HG02588 (cell line): ENCODE measurements around the gene TMEM151B.
A peak's percentile ranks its signal among the peaks of the same experiment; 100 is the strongest.

Source experiments
- ATAC-seq: cut with Tn5 transposase; IDR thresholded peaks from one replicate; pipeline ENCODE4 v1.9.1; 2021; ENCODE audit warnings: mild to moderate bottlenecking, moderate library complexity; ENCODE audit not compliant: unreplicated experiment

The TMEM151B gene

DNA sequence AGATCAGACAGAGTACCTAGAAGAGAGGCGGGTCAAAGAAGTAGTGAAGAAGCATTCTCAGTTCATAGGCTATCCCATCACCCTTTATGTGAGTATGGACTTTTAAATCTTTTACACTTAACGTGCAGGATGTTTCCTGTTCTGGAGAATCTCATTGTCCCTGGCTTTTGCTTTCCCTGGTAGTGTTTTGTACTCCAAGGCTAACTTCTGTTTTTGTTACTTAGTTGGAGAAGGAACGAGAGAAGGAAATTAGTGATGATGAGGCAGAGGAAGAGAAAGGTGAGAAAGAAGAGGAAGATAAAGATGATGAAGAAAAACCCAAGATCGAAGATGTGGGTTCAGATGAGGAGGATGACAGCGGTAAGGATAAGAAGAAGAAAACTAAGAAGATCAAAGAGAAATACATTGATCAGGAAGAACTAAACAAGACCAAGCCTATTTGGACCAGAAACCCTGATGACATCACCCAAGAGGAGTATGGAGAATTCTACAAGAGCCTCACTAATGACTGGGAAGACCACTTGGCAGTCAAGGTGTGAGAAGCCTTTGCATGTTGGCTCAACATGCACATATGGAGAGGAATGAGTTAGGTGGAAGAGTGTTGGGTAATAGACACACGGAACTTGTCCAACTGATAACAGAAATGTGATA lies 20.1 kb upstream of the TMEM151B start:
- no peak for ATAC-seq

DNA sequence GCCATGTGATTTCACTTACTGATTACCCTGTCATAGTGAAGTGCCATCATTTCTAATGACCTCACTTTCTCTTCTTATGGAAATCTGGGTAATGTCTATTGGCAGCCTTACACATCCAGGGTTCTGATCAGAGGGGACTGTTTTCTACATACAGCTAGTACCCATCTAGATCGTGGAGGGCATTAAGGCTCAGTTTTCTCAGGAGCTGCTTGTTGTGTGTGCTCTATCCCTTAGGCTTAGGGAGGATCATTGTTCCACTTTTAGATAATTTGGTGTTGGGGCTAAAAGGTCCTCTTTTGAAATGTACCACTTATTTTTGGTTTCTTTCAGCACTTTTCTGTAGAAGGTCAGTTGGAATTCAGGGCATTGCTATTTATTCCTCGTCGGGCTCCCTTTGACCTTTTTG lies 19.5 kb upstream of the TMEM151B start:
- ATAC-seq = no peak

DNA sequence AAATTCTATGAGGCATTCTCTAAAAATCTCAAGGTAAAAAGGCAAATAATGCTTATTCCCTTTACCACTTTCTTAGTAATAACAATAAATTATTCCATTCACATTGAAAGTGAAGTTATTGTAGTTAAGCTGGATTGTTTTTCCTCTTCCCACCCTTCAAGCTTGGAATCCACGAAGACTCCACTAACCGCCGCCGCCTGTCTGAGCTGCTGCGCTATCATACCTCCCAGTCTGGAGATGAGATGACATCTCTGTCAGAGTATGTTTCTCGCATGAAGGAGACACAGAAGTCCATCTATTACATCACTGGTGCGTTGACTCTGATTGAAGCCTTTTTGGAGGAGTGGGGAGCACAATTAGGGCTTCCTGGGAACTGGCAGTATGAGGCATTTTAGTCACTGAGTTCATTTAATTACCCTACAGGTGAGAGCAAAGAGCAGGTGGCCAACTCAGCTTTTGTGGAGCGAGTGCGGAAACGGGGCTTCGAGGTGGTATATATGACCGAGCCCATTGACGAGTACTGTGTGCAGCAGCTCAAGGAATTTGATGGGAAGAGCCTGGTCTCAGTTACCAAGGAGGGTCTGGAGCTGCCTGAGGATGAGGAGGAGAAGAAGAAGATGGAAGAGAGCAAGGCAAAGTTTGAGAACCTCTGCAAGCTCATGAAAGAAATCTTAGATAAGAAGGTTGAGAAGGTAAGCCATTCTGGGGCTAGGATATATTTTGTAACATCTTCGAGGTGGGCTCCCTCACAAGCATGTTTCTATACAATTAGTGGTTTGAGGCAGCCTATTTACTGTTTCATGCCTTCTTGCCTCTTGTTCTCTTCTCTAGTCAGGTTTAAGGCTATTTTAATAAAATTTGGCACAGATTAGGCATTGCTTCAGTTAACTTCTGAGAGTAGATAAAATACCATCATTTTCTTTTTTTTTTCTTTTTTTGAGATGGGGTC lies 18.4 kb upstream of the TMEM151B start:
- no peak for ATAC-seq

DNA sequence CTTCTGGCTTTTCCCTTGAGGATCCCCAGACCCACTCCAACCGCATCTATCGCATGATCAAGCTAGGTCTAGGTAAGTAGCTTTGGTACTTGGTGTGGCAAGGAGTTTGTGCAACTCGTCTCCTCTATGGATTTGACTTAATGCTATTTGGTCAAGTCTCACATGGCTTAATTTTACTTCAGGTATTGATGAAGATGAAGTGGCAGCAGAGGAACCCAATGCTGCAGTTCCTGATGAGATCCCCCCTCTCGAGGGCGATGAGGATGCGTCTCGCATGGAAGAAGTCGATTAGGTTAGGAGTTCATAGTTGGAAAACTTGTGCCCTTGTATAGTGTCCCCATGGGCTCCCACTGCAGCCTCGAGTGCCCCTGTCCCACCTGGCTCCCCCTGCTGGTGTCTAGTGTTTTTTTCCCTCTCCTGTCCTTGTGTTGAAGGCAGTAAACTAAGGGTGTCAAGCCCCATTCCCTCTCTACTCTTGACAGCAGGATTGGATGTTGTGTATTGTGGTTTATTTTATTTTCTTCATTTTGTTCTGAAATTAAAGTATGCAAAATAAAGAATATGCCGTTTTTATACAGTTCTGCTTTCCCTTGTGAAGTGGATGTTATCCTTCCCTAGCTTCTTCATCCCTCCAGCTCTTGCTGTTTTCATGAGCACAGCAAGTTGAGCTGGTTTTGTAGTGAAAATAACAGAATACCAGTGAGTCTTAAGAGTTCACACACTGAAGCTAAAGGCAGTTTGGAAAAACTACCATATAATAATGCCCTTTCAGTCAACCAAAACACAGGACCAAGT lies 16.7 kb upstream of the TMEM151B start:
- ATAC-seq = no peak

DNA sequence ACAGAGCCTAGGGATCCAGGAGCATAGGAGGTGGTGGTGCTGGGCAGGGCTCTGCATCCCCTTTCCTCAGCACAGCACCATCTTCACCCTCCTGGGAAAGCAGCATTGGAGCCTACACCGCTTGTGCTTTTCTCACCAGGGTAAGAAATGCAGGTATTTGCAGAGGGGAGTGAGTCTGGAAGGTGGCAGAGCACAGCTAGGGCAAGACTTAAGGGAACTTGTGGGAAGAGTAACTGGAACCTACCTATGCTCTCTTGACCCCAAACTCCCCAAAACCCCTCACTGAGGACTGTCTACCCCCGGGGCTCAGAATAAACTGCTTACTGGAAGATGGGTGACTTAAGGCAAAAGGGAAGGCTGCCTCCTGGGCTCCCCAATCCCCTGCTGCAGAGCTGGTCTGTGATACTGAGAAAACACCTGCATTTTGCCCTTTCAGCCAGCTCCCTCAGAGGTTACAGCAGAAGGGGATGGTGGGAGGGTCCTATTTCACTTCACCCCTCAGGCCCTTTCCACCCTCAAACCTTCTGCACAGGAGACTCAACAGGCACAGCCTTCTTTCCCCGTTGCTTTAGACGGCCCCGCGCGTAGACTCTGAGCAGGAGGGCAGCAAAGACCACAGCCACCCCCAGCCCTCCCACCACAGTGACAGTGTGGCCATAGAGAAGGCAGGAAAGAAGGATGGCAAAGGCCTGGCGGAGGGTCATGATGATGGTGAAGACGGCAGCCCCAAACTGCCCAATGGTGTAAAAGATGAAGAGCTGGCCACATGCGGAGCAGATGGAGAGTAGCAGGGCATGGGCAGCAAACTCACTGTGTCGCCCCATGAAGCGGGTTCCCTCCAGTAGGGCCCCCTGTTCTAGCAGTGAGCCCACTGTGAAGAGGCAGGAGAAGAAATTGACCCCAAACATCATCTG lies 15.8 kb upstream of the TMEM151B start:
- ATAC-seq = no peak

DNA sequence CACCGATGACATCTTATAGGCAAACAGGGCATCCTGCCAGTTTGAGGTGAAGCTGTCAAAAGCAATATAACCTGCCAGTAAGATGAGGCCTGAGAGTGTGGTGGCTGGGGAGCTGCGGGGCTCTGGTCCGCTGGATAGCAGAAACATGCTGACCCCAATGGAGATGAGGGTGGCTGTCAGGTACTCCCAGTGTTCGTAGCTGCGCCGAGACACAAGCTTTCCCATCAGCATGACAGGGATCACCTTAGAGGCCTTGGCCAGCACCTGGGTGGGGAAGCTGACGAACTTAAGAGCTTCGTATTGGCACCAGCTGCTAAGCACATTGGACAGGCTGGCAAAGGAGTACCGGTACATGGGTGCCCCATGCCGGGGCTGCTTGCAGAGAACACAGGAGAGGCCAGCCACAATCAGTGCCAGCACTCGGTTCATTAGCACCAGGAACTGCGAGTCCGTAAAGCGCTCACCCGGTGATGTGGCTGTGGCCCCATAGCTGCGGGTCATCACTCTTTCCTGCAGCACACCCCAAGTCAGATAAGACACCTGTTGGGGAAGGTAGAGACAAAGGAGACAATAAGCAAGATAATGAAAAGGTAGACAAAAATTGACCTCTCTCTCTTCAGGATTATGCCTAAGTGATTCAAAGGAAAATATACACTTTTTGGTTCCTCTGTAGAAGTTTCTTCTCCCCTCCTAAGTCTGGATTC lies 15.0 kb upstream of the TMEM151B start:
- ATAC-seq = no peak

DNA sequence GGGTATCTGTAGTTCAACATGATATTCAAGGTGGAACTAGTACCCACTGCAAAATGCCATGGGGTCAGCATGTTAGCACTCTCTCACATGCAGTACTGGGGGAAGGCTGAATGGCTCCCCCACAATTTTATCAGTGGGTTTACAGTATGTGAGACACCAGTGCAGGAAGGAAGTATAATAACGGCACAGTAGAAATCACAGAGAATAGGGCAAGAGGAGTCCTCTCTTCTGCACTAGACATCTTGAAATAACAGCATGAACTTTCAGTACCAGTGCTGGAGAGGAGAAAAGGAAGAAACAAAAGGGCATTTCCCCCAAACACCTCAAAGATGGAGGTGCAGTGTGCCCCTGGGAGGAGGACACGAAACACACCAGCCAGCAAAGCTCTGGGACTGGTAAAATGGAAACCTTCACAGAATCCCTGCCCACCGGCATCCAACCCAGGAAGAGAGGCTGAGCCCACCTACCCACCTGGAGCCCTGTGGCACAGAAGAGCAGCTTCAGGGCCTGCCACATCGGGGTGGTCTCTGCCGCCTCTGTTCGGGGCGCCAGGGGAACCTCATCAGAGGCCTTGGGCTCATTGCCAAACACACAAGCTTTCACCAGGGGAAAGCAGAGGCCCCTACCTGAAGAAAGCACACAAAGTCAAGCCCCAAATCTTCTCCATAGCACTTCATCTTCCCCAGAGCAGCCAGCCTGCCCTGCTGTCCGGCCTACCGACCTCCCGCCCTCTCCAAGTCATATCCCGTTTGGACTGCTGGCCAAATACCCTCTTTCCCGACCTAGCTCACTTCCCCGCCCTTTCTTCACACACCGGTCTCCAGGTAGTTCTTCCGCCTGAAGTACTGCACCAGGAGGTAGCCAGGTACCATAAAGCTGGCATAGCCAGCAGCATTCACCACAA lies 14.1 kb upstream of the TMEM151B start:
- ATAC-seq = no peak

DNA sequence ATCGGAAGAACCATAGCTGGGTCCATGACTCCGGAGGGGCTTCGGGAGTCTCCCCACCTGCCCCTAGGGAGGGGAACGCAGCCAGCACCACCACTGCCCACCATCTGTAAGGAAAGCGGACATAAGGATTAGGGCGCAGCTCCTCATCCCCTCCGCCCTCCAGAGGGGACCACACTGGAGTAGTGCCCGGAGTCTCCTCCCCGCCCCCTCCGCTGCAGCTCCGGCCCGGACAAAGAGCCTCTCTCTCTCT lies 13.6 kb upstream of the TMEM151B start:
- no peak for ATAC-seq

DNA sequence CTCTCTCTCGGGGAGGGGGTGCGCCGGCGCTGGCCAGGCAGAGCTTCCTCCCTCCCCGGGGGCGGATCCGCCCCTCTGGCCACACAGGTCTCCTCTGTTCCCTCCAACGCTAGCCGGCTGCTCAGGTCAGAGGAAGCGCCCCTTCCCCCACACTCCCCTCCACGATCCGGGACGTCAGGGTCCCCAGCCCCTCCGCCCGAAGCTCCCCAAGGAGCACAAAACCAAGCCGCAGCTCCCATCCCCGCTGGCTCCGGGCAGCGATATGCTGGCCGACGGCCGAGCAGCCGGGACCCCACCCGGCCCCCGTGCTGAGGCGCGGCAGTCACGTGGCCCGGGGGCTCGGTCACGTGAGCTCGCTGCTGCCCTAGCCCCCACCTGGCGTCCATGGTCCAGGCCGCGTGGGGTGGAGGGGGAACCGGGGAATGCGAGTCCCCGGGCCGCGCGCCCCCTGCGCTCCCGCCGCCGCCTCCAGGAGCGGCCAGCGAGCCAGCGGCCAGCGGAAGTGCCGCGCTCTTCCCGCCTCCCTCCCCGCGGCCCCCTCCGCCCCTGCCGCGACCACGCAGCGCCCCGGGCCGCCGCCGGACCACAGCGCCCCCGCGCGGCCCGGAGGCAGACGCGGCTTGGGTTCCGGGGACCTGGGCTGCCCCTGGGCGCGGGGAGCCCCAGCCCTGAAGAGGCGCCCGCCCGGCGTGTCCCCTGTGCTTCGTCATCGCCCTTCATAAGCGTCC lies 13.1 kb upstream of the TMEM151B start, which contains the start of gene SLC35B2:
TSS of gene SLC35B2 (minus strand) at position 504 of the 728 bp plus-strand sequence. CDS start at position 386, 118 bp downstream.
- ATAC-seq = peak; percentile 47

DNA sequence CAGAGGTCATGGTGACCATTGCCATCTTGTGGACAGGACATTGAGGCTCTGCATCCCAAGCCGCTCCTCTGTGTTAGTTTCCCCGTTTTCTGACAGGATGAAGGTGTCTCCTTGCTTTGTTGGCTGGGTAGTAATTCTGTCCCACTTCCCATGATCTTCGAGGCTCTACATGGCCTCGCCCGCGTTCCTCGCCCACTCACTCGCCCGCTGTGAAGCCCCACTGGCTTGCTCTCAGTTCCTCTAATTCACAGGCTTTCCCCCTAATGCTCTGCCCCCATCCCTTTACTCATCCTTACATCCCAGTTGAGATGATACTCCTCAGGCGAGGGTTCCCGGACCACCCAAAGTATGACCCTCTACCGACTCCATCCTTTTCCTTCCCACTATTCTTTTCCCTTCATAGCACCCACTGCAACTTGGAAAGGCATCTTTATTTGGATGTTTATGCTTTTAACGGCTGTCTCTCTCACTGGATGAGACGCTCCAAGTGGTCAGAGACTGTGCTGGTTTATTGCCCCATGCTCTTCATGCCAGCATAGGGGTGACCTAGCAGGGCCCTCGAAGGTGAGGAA lies 12.4 kb upstream of the TMEM151B start:
- ATAC-seq = peak; percentile 22

DNA sequence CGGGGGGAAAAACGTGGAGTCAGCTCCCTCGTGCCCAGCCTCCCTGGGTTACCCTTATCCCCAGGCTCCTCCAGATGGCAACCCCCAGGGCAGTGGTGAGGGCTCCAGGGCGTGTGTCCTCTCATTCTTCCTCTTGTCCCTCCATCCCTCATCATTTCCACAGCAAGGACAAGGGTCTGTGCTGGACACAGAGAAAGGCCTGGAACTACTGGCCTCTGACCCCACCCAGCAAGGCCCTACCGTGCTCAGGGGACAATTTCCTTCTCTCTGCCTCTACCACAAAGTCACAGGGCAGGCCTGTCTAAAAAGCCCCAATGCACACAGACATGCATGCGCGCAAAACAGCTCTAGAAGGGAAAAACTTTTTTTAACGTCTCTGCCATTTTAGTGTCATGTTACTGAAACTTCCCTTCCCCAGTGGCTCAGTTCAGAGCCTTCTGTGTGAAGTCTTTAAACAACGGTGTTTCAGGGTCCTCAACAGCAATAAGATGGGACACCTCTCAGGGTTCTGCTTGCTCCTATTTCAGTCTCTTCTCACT lies 11.9 kb upstream of the TMEM151B start:
- no peak for ATAC-seq

DNA sequence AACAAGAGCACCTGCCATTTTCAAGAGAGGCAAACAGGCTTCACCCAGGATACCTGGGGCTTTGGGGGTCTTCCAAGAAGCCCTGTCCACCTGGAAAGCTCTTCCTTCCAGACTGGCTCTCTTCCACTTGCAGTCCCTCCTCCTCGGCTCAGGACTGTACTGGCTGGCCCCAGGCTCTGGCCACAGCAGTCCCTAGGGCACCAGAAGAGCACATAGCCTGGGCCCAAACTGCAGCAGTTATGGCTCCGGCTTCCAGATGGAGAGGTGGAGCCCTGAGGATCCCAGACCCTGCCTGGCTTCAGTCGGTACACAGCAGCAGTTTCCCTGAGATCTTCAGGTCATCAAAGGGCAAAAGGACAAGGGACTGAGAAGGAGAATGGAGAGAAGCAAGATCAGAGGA lies 11.3 kb upstream of the TMEM151B start:
- ATAC-seq = no peak

DNA sequence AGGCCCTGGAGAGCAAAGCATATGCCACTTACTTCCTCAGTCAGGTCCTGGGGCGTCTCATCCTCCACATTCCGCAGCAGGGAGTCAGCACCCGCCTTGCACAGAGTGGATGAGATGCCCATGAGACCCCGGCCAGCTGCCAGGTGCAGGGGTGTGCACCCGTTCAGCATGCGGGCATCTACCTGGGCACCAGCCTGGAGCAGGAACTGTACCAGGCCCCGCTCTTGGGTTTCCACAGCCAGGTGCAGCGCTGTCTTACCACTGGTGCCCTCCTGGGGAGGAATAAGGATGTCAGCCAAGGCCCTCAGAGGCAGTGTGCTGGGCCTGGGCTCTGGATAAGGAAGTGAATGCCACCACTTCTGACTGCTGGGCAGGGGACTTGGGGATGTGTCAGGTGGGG lies 10.2 kb upstream of the TMEM151B start:
- ATAC-seq = no peak

DNA sequence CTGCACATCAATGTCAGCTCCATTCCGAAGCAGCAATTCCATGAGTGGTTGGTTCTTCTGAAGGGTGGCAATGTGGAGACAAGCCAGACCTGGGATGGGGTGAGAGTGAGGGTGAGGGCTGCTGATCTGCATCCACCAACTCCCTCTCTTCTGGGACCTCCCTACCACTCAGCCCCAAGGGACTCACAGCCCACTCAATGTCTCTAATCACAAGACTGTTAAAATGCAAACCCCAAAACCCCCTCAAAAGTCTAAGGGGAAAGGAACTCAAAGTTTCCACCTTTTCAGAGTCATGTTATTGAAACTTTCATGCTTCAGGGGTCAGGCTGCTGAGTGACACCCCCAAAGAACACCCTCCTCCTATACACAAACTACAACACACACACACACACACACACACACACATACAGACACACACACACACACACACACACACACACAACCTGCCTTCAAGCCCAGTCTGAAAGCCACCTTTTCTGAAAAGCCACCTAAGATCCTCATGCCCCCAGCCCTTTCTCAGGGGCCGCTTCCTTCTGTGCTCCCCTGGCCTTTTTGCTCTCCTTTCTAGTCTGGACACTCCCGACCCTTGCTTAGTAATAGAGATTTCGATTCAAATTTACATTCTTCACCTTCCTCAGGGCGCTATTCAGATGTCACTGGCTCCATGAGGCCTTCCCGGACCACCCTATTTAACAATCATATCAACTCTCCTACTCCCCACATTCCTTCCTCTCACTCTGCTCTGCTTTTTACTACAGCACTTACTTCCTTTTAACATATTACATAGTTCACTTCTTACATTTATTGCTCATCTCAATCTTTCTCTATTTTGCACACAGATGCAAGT lies 9.6 kb upstream of the TMEM151B start:
- no peak for ATAC-seq

DNA sequence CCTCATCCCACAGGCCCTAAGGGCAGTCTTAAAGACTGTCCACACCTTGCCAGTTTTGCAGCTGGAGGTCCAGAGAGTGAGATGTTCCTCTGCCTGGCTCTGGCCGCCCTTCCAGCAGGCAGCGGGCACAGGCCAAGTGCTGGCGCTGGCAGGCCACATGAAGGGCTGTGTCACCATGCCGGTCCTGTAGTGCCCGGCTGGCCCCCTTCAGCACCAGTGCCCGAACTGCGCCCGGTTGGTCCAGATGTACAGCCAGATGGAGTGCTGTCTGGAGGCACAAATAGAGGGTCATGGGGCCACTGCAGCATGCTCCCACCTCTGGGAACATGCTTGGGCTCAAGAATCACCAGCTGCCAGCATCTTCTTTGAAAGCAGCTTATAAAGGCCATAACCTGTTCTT lies 8.7 kb upstream of the TMEM151B start:
- ATAC-seq = no peak

DNA sequence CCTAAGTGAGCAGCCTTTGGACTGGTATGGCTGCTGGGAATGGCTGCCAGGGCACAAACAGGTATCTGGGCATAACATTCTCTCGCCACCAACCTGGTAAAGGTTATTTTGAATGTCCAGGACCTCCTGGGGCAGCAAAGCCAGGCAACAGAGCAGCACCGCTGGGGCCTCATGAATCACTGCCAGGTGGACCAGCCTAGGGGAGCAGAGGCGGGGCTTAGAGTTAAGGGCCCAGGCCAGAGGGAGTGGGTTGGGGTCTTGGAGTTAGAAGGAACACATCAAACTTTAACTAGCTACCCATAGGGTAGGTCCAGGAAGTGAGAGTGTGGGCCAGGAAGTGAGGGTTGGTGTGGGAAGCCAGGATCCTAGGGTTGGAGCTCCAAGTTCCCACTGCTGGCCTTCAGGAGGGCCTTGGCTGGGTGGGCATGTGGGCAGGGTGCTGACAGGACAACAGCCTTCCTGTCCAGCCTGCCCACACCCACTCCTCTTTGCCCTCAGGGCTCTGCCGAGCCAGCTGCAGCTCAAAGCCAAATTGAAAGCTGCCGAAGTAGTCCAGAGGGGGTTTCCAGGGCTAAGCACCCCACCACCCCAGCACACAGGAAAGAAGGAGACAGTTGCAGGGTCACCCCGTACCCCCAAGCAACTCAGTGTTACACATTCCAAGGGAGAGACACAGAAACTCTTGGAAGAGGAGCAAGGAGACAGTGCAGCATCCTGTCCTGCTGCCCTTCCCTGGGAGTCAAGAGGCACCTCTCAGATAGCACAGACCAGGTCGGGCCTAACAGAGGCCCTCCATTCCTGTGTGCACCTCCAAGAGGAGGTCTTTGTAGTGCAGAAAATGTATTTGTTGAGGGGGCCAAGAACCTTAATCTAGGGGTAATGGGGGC lies 7.5 kb upstream of the TMEM151B start:
- no peak for ATAC-seq
